Endothelial cell of umbilical vein (primary cell): ENCODE results near the gene MACF1.

Experiments used
- GATA2 ChIP-seq: IDR thresholded peaks from 2 replicates; pipeline ENCODE4 v1.7.0; 2011; ENCODE audit warnings: low read depth, mild to moderate bottlenecking, moderate library complexity, mixed read lengths, low read length; ENCODE audit not compliant: insufficient read length, insufficient read depth
- MYC ChIP-seq: IDR thresholded peaks from one replicate; pipeline ENCODE4 v1.6.1; 2011; ENCODE audit warnings: mild to moderate bottlenecking, low read depth, low read length

GRCh38 chr1:39522661-39523567, 318.4 kb downstream of the MACF1 start:
- TF ChIP-seq MYC (no peak), GATA2 (no peak)
